Breast epithelium (tissue), 3 donors: ENCODE results near the gene ADGRL3.

Experiments used
- CTCF ChIP-seq, 3 donors: fragments of 450-650 bp; IDR thresholded peaks; one replicate each; pipeline ENCODE4 v1.5.1; 2016 to 2017; ENCODE audit warnings: antibody characterized with exemption in 3 of 3, mild to moderate bottlenecking in 3 of 3, moderate library complexity in 3 of 3
- POLR2A ChIP-seq: fragments of 450-650 bp; IDR thresholded peaks from one replicate; pipeline ENCODE4 v1.6.1; 2016; ENCODE audit warnings: antibody characterized with exemption, mild to moderate bottlenecking, moderate library complexity

GRCh38 chr4:61489927-61490326, 289.8 kb downstream of the ADGRL3 start:
- TF ChIP-seq CTCF (IDR thresholded peaks at IDR 0.05) (no peak), POLR2A (no peak)
